Ectodermal cell (in vitro differentiated cells): Measurements from ENCODE around the gene VSIG1.

Experiments
- H3K27ac ChIP-seq: 2 replicates; pipeline ENCODE4 v1.7.0; 2013; ENCODE audit warnings: mild to moderate bottlenecking, low read depth, low read length; ENCODE audit not compliant: insufficient read depth, poor library complexity, severe bottlenecking
- H3K27me3 ChIP-seq: 2 replicates; pipeline ENCODE4 v1.7.0; 2013; ENCODE audit warnings: mild to moderate bottlenecking, low read length; ENCODE audit not compliant: insufficient read depth, control insufficient read depth, poor library complexity, severe bottlenecking
- H3K36me3 ChIP-seq: one replicate; pipeline ENCODE4 v1.7.0; 2013; ENCODE audit warnings: low read length; ENCODE audit not compliant: control insufficient read depth, insufficient read depth
- H3K4me1 ChIP-seq: one replicate; pipeline ENCODE4 v1.7.0; 2013; ENCODE audit warnings: low read length; ENCODE audit not compliant: control insufficient read depth, insufficient read depth
- H3K4me3 ChIP-seq: 2 replicates; pipeline ENCODE4 v1.7.0; 2013; ENCODE audit warnings: low read depth, low read length, control low read depth; ENCODE audit not compliant: insufficient read depth
- H3K9me3 ChIP-seq: 2 replicates; pipeline ENCODE4 v1.7.0; 2013; ENCODE audit warnings: mild to moderate bottlenecking, low read length, moderate library complexity; ENCODE audit not compliant: control insufficient read depth
- WGBS, 2 experiments: methylation state at CpG; one replicate each; pipeline ENCODE4 v1.1.7; 2013; ENCODE audit warnings: missing lambda C conversion rate in 2 of 2; 5-methylcytosine and 5-hydroxymethylcytosine counted together

The VSIG1 gene

DNA sequence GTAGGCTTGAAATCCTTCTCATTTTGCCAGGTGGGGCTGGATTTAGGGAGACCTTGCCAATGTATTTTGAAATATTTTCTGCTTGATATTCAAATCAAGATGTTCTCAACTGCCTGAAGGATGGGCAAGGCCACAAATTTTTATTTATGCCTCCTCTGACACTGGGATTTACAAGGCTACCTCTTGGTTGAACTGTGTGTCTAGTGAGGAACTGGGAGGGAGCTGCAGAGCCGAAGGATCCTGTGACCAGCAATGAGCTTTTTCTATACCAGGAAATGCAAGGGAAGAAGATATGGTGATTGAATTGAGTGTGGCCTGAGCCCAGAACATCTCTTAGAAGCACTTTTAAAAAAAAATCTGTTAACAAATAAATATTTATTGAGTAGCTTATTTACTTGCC lies 14.9 kb downstream of the VSIG1 start:
- H3K27me3 ChIP-seq: no peaks in the 10 kb centered on the region
- no peak overlapping the region for H3K4me3 ChIP-seq
- H3K27ac ChIP-seq: no peak overlapping the region
- no peaks in the 10 kb centered on the region for H3K4me1 ChIP-seq
- no peaks in the 10 kb centered on the region for H3K36me3 ChIP-seq
- H3K9me3 ChIP-seq: no peaks in the 10 kb centered on the region
- WGBS, 2 experiments: 100% methylated on average over 1 of the region's 1 CpG

DNA sequence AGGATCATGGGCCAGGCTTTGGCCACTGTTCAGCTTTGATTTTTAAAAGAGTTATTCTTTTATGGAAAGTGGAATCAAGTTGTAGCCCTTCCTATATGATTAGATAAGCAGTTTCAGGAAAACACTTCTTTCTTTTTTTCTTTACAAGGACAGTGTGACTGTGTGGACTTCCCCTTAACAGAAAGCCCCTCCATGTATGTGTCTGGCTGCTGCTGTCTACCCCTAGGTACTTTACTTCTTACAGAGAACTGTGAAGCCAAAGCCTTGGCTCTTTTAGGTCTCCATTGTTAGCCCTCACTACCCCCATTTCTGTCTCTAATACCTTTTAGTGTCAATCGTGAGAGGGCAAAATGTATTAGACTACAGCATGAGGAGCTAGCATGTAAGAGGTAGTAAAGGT lies 19.1 kb downstream of the VSIG1 start:
- no peaks in the 10 kb centered on the region for H3K27me3 ChIP-seq
- no peaks in the 10 kb centered on the region for H3K36me3 ChIP-seq
- H3K4me3 ChIP-seq: no peak overlapping the region
- WGBS, 2 experiments: no CpG with 5 or more reads among the region's 1 CpG
- H3K9me3 ChIP-seq: no peaks in the 10 kb centered on the region
- H3K27ac ChIP-seq: no peak overlapping the region
- H3K4me1 ChIP-seq: no peaks in the 10 kb centered on the region

DNA sequence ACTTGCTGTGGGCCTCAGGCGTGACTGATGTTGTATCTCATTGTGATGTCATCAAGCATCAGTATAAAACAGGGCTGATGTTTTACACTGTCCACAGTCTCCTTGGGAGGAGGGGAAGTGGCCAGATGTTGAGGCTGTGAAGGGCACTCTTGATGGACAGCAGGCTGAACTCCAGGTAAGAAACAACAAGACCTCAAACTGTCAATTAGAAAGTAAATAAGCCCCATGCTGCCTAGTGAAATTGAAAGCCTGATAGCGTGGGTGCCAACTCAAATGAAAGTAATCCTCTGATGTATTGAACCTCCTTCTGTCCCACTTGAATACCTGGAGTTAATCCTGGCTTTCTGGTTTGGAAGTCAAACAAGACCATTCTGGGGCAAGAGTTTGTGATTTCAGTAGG lies 19.7 kb downstream of the VSIG1 start:
- H3K9me3 ChIP-seq: no peaks in the 10 kb centered on the region
- no peaks in the 10 kb centered on the region for H3K27me3 ChIP-seq
- no peaks in the 10 kb centered on the region for H3K36me3 ChIP-seq
- WGBS, 2 experiments: 58 to 85% methylated on average over 2 of the region's 2 CpGs
- no peak overlapping the region for H3K27ac ChIP-seq
- no peak overlapping the region for H3K4me3 ChIP-seq
- no peaks in the 10 kb centered on the region for H3K4me1 ChIP-seq

DNA sequence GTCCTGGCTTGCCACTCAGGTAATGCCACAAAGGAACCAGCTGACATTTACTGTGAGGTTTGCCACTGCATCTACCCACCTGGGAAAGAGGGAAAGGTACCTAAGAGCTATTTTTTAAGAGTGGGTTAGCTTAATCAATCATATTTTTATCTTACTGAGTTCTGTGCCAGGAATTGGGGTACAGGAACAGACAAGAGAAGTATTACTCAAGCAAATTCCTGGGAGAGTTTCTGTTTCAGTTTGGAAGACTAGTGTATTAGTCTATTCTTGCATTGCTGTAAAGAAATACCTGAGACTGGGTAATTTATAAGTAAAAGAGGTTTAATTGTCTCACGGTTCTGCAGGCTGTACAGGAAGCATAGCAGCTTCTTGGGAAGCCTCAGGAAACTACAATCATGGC lies 23.3 kb downstream of the VSIG1 start:
- no peaks in the 10 kb centered on the region for H3K4me1 ChIP-seq
- H3K9me3 ChIP-seq: no peaks in the 10 kb centered on the region
- no peaks in the 10 kb centered on the region for H3K36me3 ChIP-seq
- no peak overlapping the region for H3K4me3 ChIP-seq
- H3K27ac ChIP-seq: no peak overlapping the region
- no peaks in the 10 kb centered on the region for H3K27me3 ChIP-seq
- 86 to 92% methylated on average over 1 of the region's 1 CpG for WGBS, 2 experiments

DNA sequence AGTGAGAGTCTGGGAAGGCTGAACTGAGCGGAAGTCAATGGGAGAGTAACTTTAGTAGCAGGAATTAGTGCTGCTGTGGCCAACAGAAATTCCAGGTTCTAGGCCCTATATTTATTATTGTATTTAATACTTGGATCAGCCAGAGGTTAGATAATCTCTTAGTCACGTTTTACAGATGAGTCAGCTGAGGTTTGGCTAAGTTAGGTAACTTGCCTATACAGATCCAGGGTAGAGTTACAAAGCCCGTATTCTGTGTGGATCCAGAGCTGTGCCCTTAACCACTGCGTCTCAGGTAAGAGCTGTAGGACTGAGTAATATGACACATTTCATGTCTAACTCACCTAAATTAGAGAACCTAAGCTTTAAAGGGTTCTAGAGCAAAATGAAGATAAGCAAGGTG lies 26.0 kb downstream of the VSIG1 start:
- WGBS, 2 experiments: 58 to 64% methylated on average over 3 of the region's 4 CpGs
- no peaks in the 10 kb centered on the region for H3K4me1 ChIP-seq
- no peaks in the 10 kb centered on the region for H3K27me3 ChIP-seq
- no peaks in the 10 kb centered on the region for H3K9me3 ChIP-seq
- H3K4me3 ChIP-seq: no peak overlapping the region
- H3K27ac ChIP-seq: no peak overlapping the region
- H3K36me3 ChIP-seq: no peaks in the 10 kb centered on the region

DNA sequence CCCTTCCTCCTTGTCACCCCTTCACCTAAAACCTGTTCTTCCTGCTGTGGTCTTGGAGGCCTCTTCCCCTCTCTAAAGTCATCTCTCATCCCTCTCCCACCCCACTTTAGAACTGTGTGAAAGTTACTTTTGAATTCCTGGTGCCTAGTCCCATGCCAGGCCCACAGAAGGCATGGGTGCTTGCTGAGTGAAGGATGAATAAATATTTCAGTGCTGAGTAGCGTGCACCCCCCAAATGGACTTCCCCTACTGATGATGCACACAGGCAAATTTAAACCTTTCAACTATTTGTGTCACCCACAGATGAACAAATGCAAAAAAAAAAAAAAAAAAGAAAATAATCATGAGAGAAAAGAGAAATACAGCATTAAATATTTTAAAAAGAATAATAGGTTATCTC lies 26.7 kb downstream of the VSIG1 start:
- Histone ChIP-seq H3K36me3 (no peaks in the 10 kb centered on the region), H3K9me3 (no peaks in the 10 kb centered on the region), H3K4me1 (no peaks in the 10 kb centered on the region), H3K4me3 (no peak overlapping the region), H3K27ac (no peak overlapping the region), H3K27me3 (no peaks in the 10 kb centered on the region)
- no CpG with 5 or more reads among the region's 1 CpG for WGBS, 2 experiments

DNA sequence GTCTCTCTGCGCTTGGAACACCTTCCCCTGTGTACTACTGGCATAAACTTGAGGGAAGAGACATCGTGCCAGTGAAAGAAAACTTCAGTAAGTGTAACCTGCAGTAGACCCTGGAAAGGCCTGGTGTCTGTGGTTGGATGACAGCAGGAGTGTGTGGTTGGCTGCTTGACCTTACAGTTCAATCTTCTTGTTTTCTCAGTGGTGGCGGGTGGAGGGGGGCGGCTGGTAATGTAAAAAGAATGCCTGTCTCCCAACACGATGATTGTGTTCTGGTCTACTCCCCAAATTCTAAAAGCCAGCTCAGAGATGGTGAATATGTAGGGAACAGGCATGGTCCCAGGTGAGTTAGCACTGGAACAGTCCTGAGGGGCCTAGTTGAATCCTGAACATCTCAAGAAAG lies 27.9 kb downstream of the VSIG1 start:
- no peaks in the 10 kb centered on the region for H3K27me3 ChIP-seq
- 98% methylated on average over 5 of the region's 5 CpGs for WGBS, 2 experiments
- H3K4me3 ChIP-seq: no peak overlapping the region
- H3K4me1 ChIP-seq: no peaks in the 10 kb centered on the region
- no peaks in the 10 kb centered on the region for H3K36me3 ChIP-seq
- no peaks in the 10 kb centered on the region for H3K9me3 ChIP-seq
- H3K27ac ChIP-seq: no peak overlapping the region

DNA sequence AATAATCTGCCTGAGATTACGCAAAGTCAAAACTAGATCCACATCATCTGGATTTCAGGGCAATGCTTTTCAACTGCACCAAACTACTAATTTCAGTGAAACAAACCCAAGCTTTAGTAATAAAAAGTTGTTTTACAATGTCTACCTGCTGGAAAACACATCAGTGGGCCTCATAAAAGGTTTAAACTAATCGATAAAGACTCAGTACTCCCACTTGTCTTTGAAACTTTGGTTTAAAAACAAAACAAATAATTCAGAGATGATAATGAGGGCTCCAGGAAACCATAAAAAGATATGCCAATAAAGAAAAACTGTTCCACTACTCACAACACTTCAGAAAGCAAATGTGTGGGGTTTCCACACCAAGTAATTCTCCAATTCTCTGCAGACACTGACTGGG lies 36.2 kb downstream of the VSIG1 start:
- no peaks in the 10 kb centered on the region for H3K36me3 ChIP-seq
- no peaks in the 10 kb centered on the region for H3K4me1 ChIP-seq
- H3K27ac ChIP-seq: no peak overlapping the region
- no peak overlapping the region for H3K4me3 ChIP-seq
- H3K9me3 ChIP-seq: no peaks in the 10 kb centered on the region
- no peaks in the 10 kb centered on the region for H3K27me3 ChIP-seq
- 94 to 100% methylated on average over 1 to 2 of the region's 2 CpGs for WGBS, 2 experiments

DNA sequence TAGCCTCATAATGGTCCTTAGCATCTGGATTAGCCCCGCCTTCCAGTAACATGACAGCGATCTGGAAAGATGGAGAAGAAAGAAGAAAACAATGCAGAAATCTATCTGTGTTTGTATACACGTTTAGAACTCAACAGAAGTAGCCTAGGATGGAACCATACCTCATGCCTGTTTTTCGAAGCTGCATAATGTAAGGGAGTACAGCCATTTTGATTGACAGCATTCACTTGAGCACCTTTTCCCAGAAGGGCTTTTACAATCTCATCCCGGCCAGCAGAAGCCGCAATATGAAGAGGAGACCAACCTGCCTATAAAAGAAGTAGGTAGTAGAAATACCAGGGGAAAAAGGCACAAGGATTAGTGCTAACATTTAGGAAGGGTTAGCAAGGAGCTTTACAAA lies 42.9 kb downstream of the VSIG1 start:
- no peak overlapping the region for H3K27ac ChIP-seq
- H3K4me3 ChIP-seq: no peak overlapping the region
- no peaks in the 10 kb centered on the region for H3K4me1 ChIP-seq
- no peaks in the 10 kb centered on the region for H3K27me3 ChIP-seq
- H3K36me3 ChIP-seq: peaks cover 9% of the 10 kb centered on the region
- 96 to 99% methylated on average over 6 of the region's 6 CpGs for WGBS, 2 experiments
- H3K9me3 ChIP-seq: no peaks in the 10 kb centered on the region

DNA sequence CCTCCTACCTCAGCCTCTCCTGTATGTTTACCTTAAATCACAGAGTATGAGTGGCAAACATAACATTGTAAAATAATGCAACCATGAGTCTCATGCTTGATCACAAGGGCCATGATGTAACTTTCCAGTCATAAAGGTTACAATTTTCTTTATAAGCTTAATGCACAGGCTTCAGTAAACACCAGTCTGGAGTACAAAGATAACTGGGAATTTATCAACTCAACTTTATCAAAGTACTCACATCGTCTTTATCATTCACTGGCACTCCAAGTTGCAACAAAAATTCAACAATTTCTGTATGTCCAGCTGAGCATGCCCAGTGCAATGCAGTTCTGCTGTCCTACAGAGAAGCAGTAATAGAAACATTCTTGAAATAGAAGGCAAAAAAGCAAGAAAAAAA lies 43.6 kb downstream of the VSIG1 start:
- WGBS, 2 experiments: 95 to 100% methylated on average over 1 of the region's 1 CpG
- Histone ChIP-seq H3K27me3 (no peaks in the 10 kb centered on the region), H3K9me3 (no peaks in the 10 kb centered on the region), H3K36me3 (peaks cover 9% of the 10 kb centered on the region), H3K27ac (no peak overlapping the region), H3K4me1 (no peaks in the 10 kb centered on the region), H3K4me3 (no peak overlapping the region)

DNA sequence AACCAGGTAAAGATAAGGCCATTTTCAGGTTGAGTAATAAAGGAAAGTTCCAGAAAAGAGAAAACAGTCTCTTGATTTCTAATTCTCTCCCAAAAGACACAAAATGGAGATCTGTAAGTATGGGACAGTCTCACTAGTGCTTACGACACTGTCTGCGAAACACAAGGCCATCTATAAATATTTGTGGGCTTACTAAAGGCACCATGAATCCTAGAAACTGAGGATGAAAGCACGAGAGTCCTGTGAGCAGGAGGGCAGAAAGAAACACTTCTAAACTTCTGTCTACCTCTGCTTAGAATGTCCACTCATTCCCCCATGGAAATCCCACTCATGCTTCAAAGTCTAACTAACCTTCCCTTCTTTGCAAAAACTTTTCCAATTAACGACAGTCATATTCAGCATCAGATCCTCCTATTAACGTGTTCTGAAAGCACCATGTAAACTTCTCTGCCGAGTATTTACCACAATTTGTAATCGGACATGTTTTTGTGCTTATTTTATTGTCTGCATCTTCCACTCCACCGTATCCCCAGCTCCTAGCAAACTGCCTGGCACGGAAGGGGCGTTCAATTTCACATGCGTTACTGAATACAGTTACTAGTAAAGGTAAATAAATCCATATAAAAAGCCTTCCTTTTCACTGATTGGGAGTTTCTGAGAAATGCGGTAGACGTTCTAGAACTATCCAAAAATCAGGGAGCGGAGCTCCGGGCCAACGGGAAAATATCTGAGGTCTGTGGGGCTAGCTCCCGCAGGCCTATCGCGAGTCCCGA lies 45.8 kb downstream of the VSIG1 start:
- WGBS, 2 experiments: 10% methylated on average over 13 to 17 of the region's 20 CpGs
- Histone ChIP-seq H3K27me3 (no peaks in the 10 kb centered on the region), H3K4me1 (no peaks in the 10 kb centered on the region), H3K4me3 (peak overlapping the region; percentile 59), H3K36me3 (peaks cover 9% of the 10 kb centered on the region), H3K27ac (peak overlapping the region; percentile 72), H3K9me3 (no peaks in the 10 kb centered on the region)
